GM12875 (cell line): Measurements from ENCODE around the gene MEF2C.

ENCODE experiments used
- H3K4me3 ChIP-seq: one replicate; pipeline ENCODE4 v1.5.1; 2011; ENCODE audit warnings: low read depth, low read length, control low read depth
- CTCF ChIP-seq: IDR thresholded peaks from 2 replicates; pipeline ENCODE4 v1.5.1; 2011; ENCODE audit warnings: low read depth, mild to moderate bottlenecking, control low read depth, inconsistent platforms, low read length, moderate library complexity, borderline replicate concordance; ENCODE audit not compliant: insufficient read depth

The MEF2C gene

GRCh38 chr5:88768411-88768810 lies 114.6 kb downstream of the MEF2C start:
- TF ChIP-seq CTCF, result no peak
- no peak overlapping the region for H3K4me3 ChIP-seq

DNA sequence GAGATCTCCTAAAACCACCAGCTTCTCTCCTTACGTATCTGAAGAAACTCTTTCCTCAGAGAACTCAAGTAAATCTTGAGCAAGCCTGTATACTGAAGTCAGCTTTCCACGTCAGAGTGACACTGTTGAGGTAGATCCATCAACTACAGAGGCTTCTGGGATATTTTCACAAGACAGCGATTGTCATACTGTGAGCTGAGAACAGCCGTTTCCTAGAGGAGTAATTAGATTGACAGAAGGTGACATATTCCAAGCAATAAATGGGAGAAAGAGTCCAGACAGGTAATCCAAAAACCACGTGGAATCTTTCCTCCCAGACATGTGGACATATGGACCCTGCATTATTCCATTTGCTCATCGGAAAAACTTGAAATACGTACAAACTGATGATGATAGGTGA lies 117.2 kb downstream of the MEF2C start:
- H3K4me3 ChIP-seq, result no peak overlapping the region
- TF ChIP-seq CTCF, result no peak

- no peak overlapping the region for H3K4me3 ChIP-seq
- no peak for TF ChIP-seq CTCF
These were observed 117.8 kb downstream of the MEF2C start for GRCh38 chr5:88765171-88765570.

DNA sequence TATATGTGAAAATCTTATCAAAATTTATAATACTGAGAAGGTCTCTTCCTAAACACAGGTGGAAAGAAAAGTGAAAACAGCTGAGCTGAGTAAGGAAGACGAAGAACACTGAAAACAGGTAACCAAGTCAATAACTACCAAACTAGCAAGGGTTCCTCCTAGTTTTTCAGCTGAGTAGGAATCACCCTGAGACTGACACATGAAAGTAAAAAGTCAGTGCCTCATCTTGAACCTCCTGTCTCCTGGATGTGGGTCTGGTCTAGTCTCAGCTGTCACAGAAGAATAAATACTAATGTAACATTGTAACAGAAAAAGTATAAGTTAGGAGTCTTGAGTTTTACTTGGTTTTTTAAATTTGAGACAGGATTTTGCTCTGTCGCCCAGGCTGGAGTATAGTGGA lies 121.0 kb downstream of the MEF2C start:
- no peak for TF ChIP-seq CTCF
- no peak overlapping the region for H3K4me3 ChIP-seq

DNA sequence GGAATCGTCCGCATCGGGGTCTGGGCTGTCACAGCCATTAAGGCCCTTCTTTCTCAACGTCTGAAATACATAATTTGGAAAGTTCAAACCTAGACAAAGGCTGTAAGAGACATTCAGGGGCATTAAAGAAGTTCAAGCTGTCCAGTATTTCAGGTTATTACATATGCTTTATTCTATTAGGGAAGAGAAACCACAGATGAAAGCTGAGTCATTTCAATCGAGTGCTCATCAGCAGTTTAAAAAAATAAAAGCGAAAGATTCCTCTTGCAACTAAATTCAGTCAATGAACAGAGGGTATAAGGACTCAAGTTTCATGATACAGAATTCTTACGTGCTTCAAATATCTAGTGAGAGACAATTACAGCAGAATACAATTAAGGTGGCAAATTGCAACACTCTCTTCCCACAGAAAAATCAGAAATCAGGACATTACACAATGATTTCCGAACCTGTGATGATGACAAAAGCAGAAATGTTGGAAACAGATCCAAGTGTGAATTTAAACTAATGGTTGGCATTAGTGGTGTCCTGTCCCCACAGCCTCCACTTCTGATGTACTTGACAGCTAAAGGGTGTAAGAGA lies 121.6 kb downstream of the MEF2C start:
- no peak for TF ChIP-seq CTCF
- H3K4me3 ChIP-seq, result no peak overlapping the region

GRCh38 chr5:88760527-88760926 lies 122.5 kb downstream of the MEF2C start:
- TF ChIP-seq CTCF, result no peak
- H3K4me3 ChIP-seq, result no peak overlapping the region

GRCh38 chr5:88758591-88758990 lies 124.4 kb downstream of the MEF2C start:
- TF ChIP-seq CTCF, result no peak

More at GRCh38 chr5:88758591-88758990, 124.4 kb downstream of the MEF2C start:
- H3K4me3 ChIP-seq, result no peak overlapping the region
